HG02884 (cell line): Measurements from ENCODE around the gene INPP5A.

ENCODE experiments used
- ATAC-seq: cut with Tn5 transposase; IDR thresholded peaks from one replicate; pipeline ENCODE4 v1.9.1; 2021; ENCODE audit warnings: mild to moderate bottlenecking, moderate library complexity; ENCODE audit not compliant: unreplicated experiment

The INPP5A gene

DNA sequence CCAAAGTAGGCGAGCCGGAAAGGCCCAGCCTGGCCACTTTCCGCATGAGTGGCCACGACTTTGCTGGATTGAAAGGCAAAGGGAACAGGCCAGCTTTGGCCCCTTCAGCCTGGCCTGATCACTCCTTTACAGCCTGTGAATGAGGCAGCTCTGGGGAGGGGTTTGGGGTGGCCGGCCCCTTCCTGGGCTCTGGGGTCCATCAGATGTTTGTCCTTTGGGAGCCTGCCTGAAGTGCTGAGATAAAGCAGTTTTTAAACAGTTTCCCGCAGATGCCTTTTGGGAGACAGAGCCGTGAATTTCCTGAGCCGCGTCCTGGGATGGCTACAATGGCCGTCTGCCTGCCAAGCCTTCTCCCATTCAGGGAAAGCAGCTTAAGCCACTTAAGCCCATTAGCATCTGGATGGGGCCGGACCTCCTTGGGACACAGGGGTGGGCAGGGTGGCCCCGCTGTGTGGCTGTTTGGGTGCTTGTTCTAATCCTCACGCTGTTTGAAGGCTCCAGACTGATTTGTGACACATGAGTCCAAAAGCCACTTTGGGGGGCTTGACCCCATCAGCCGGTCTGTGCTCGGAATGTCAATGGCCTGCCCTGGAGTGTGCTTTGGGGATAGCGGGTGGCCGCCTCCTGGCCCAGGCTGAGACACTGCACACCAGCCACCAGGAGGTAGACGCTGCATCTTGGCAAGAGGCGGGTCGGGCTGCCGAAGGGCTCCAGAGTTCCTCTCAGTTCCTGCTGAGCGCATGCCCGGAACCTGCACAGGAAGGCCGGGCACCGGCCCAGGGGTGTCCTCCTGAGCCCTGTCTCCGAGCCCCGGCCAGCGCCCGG lies 209.4 kb downstream of the INPP5A start:
- no peak for ATAC-seq

DNA sequence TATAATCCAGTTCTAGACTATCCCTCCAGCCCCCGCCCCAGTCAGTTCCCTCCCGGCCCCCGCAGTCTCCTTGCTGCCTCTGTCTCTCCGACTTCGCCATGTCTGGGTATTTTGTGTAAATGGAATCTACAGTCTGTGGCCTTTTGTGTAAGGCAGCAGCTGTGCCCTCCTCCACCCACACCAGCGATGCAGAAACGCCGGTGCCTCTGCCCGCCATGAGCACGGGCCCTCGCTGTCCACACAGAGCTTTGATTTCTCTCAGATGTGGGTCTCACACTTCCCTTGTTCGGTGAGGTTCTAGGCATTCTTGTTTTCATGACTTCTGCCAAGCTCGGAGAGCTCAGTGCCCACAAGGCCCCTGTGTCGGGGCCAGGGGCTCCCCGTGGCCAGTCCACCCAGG lies 210.5 kb downstream of the INPP5A start:
- ATAC-seq = no peak

- no peak for ATAC-seq
Measured at GRCh38 chr10:132748545-132749370, 211.2 kb downstream of the INPP5A start.

- no peak for ATAC-seq
Measured at GRCh38 chr10:132749371-132749795, 211.8 kb downstream of the INPP5A start.

- no peak for ATAC-seq
Measured at GRCh38 chr10:132750936-132751335, 213.3 kb downstream of the INPP5A start.

- ATAC-seq = no peak
Measured at GRCh38 chr10:132752378-132752777, 214.8 kb downstream of the INPP5A start.

DNA sequence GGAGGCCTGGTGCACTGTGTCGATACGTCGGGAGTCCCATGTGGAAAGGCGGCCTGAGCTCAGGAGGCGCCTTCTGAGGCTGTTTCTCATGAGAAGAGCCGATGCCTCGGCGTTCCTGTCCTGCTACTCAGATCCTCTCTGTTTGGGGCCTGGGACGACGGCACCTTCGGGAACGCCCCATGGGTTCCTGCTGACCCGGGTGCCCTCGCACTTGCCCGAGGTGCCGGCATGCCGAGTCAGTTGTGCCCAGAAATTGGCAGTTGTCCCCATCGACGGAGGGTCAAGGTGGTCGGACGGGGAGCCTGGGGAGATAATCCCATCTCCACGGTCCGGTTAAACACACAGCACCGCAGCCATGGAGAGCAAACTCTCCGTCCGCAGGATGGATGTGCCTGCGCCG lies 215.4 kb downstream of the INPP5A start:
- ATAC-seq = no peak

GRCh38 chr10:132753596-132753995 lies 216.0 kb downstream of the INPP5A start:
- ATAC-seq = no peak

DNA sequence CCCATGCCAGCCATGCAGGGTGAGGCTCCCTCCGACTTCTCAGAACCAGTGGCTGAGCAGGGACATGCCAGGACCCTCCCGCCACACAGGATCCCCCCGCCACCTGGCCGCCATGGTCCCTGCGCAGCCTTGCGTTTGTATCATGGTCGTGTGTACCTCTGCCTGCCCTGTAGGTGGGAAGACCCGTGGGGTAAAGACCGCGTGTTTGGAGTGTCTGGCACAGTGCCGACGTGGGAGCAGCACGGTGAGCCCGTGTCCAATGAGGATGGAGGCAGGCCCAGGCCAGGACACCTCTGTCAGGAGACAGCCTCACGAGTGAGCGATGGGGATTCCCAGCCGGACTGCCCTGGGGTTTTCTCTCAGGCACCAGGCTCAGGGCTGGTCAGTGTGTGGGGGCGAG lies 216.5 kb downstream of the INPP5A start:
- ATAC-seq = no peak

DNA sequence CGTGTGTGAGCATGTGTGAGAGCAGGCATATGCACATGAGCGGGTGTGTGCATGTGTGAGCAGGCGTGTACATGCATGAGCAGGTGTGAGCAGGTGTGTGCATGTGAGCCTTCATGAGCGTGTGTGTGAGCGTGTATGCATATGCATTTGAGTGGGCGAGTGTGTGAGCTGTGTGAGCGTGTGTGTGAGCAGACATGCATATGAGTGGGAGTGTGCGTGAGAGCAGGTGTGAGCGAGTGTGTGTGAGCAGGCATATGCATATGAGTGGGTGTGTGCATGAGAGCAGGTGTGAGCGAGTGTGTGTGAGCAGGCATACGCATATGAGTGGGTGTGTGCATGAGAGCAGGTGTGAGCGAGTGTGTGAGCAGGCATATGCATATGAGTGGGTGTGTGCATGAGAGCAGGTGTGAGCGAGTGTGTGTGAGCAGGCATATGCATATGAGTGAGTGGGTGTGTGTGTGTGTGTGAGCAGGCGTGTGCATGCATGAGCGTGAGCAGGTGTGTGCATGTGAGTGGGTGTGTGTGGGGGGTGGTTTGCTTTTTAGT lies 217.7 kb downstream of the INPP5A start:
- ATAC-seq = no peak

GRCh38 chr10:132756591-132756990 lies 219.0 kb downstream of the INPP5A start:
- ATAC-seq = no peak

- ATAC-seq = no peak
Measured at GRCh38 chr10:132757171-132757570, 219.6 kb downstream of the INPP5A start.

DNA sequence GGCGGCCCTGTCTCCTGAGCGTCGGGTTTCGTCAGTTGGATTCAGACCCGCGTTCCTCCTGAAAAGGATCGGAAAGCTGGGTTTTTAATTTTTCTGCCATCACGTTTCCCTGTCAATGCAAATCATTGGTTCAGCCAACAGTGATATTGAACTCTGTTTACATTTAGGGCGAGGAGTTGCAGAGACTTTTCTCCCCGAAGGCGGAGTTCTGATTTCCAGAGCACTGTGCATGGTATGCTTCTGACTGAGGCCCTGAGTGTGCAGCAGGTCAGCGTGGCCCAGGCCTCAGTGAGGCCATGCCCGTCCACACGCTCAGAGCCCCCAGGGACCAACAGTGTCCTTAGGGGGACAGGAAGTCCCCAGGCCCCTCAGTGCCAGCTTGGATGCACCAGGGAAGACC lies 221.3 kb downstream of the INPP5A start:
- no peak for ATAC-seq

- ATAC-seq = no peak
Measured at GRCh38 chr10:132761395-132762060, 223.9 kb downstream of the INPP5A start.

- no peak for ATAC-seq
Measured at GRCh38 chr10:132762267-132762666, 224.7 kb downstream of the INPP5A start.

- no peak for ATAC-seq
Measured at GRCh38 chr10:132763545-132763944, 226.0 kb downstream of the INPP5A start.

DNA sequence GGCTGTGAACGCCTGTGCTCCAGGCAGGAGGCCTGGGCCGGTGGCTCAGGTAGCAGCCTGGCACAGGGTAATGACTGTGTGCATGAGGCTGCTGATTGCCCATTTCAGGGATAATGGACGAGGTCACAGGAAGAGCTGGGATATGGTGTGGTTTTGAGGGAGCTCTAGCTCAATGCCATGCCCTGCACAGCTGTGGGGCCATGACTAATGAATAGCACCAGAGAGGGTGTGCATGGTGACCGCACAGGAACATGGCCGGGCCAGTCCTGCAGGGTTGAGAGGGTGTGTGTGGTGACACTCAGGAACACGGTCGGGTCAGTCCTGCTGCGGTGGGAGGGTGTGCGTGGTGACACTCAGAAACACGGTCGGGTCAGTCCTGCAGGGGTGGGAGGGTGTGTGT lies 226.5 kb downstream of the INPP5A start:
- no peak for ATAC-seq

DNA sequence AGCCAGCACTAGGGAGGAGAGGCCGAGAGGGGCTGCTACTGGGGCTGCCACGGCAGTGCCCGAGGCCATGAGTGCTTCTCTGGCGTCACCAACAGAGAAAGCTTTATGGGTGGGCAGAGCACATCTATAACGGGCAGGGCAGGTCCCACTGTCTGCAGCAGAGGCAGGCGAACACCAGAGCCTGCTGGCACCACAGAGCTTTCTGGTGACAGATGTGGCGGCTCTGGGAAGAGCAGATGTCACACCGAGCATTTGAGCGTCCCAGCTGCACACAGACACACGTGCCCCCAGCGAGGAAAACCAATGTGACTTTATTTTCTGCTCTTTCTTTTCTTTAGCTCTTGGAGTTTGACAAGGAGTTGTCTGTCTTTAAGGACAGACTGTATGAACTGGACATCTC lies 227.8 kb downstream of the INPP5A start:
- ATAC-seq = no peak

DNA sequence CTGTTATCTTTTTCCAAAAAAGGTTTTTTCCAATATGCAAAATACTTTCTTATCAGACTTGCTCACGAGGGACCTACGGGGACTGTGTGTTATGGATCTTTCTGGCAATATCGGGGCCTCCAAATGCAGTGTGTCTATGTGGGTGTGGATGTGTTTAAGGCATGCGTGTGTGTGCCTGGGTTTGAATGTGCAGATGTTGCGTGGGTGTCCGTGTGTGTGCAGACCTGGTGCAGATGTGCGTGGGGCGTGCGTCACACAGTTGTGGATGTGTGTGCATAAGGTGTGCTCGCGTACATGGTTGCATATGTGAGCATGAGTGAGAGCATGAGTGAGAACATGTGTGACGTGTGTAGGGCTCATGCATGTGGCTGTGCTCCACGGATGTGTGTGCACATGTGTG lies 228.7 kb downstream of the INPP5A start:
- no peak for ATAC-seq

DNA sequence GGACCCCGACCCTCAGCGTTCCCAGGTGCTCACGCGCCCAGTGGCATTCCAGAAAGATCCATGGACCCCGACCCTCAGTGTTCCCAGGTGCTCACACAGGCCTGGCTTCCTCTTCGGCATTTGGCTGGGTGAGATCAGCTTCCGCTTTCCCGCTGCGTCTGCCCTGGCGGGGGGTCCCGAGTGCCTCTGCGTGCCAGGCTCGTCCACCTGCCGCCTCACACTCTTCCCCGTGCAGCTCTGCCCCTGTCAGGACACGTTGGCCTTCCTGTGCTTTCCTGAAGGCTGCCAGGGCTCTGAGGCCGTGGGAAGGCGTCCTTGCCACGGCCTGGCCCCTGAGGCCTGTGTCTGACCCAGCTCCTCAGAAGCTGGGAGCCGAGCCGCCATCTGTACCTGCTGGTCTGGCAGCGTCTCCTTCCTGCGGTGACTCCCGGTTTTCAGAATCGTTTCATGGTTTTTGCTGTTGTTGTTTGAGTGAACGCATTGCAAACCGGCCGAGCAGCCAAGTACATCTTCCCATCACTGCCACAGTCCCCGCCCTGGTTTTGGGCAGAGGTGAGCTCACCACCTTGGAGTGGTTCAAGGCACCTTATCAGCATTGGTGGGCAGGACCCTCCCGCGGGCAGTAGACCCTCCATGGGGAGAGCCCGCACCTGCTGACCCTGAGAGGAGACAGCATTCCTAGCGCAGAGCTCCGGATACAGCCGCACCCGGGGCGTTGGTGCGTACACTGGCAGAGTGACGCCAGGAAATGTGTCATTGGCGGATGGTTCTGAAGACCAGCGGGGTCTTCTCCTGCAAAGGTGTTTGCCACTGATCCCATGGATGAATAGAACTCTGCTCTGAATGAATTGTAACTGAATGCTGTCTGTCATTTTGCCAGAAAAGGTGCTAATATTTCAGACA lies 231.0 kb downstream of the INPP5A start:
- no peak for ATAC-seq
